ENCODE results near the gene SPATC1L. TPM values are rescaled to one million over a fixed set of nuclear protein-coding genes. Genes with fewer than 3 reads are reported as not detected.

Gene SPATC1L
- total and polyA plus RNA-seq, 2 of the 8 experiments (the other 6 are each of a cell fraction or from before 2014, with no cell fraction given) = 24.9 to 50.0 TPM

- CTCF ChIA-PET (ENCODE audit: partially characterized antibody) = no interaction called here
- H3K56ac ChIP-seq (replicated peaks; ENCODE audit: insufficient read length, low read depth, low read length) = no peak overlapping the region
These were observed 60.0 kb downstream of the SPATC1L start for GRCh38 chr21:46124083-46124925.

More at GRCh38 chr21:46124083-46124925, 60.0 kb downstream of the SPATC1L start:
- H3K23ac ChIP-seq (ENCODE audit: insufficient read length) = no peak overlapping the region
- H3K14ac ChIP-seq (ENCODE audit: insufficient read length) = no peak overlapping the region
- no peak overlapping the region for H2BK15ac ChIP-seq (ENCODE audit: low read length)
- H2BK120ac ChIP-seq (replicated peaks; ENCODE audit: low read depth, low read length) = no peak overlapping the region
- TF ChIP-seq JUN (IDR thresholded peaks at IDR 0.05; ENCODE audit: low read depth, low read length) = no peak
- no peak for TF ChIP-seq CEBPB (IDR thresholded peaks at IDR 0.05; ENCODE audit: low read depth, low read length)
- TF ChIP-seq HDAC6 (IDR thresholded peaks at IDR 0.05; ENCODE audit: low read depth, low read length) = no peak
- TF ChIP-seq RNF2 (IDR thresholded peaks at IDR 0.05; ENCODE audit: borderline replicate concordance, low read depth, low read length, missing control alignments, poor library complexity, severe bottlenecking) = no peak
- no peak for TF ChIP-seq TAF1 (IDR thresholded peaks at IDR 0.05; ENCODE audit: low read depth, low read length)
- no peak overlapping the region for H4K5ac ChIP-seq (ENCODE audit: insufficient read length, low read depth, low read length)
- no peak overlapping the region for H3K9ac ChIP-seq (replicated peaks in 1 of 4; ENCODE audit: extremely low read depth in 1 of 4, low read depth in 3 of 4, low read length in 3 of 4)
- H4K20me1 ChIP-seq (replicated peaks in 1 of 2; ENCODE audit: control insufficient read depth in 1 of 2, insufficient read depth in 2 of 2, low read length in 2 of 2) = peaks cover 0 to 16% of the 10 kb centered on the region in 2 experiments
- H3K4me1 ChIP-seq (replicated peaks in 1 of 4; ENCODE audit: control insufficient read depth in 3 of 4, insufficient read depth in 4 of 4, low read length in 3 of 4) = peaks cover 0 to 7% (median 0%) of the 10 kb centered on the region in 4 experiments; a peak in 2 of 7 replicates
- H2AK5ac ChIP-seq (ENCODE audit: low read depth, low read length) = no peak overlapping the region
- H4K91ac ChIP-seq (replicated peaks; ENCODE audit: insufficient read length, low read length) = no peak overlapping the region
- H3K79me1 ChIP-seq (ENCODE audit: low read depth, low read length) = no peaks in the 10 kb centered on the region
- peaks cover 2 to 23% (median 3%) of the 10 kb centered on the region in 4 experiments; a peak in 4 of 8 replicates for H3K36me3 ChIP-seq (ENCODE audit: control insufficient read depth in 2 of 4, insufficient read depth in 4 of 4, low read length in 3 of 4)
- H3K9me3 ChIP-seq (ENCODE audit: insufficient read depth in 2 of 2, low read depth in 1 of 2, low read length in 1 of 2) = no peaks in the 10 kb centered on the region
- no peak overlapping the region for H3K4ac ChIP-seq (replicated peaks; ENCODE audit: insufficient read length, low read depth, low read length)
- H2BK20ac ChIP-seq (ENCODE audit: low read length) = no peak overlapping the region
- no peak overlapping the region for H3K27ac ChIP-seq (ENCODE audit: low read depth, low read length)
- H4K8ac ChIP-seq (ENCODE audit: extremely low read depth, insufficient read depth, low read length) = no peak overlapping the region; the same call in 1 of the 2 replicates
- no peak overlapping the region for H2BK5ac ChIP-seq (ENCODE audit: low read depth, low read length)
- no peak overlapping the region for H3K4me3 ChIP-seq (ENCODE audit: extremely low read depth in 1 of 4, insufficient read depth in 2 of 4, low read depth in 3 of 4, low read length in 4 of 4)
- FAIRE-seq (no peak), DNase-seq (ENCODE audit: low read depth in 1 of 2, low spot score in 2 of 2) (no peak)
- no peak overlapping the region for H2AFZ ChIP-seq (ENCODE audit: low read length)
- no peaks in the 10 kb centered on the region for H3K27me3 ChIP-seq (replicated peaks in 1 of 4; ENCODE audit: control insufficient read depth in 3 of 4, extremely low read depth in 1 of 4, insufficient read depth in 3 of 4, low read length in 3 of 4)
- peaks cover 7% of the 10 kb centered on the region; the same call in 1 of the 2 replicates for H3K23me2 ChIP-seq (ENCODE audit: low read depth, low read length)
- no peak overlapping the region for H3K18ac ChIP-seq (ENCODE audit: extremely low read depth, low read length)
- H2BK12ac ChIP-seq (ENCODE audit: low read depth, low read length) = no peak overlapping the region
- H3K79me2 ChIP-seq (ENCODE audit: control insufficient read depth in 1 of 2, insufficient read depth in 2 of 2, low read length in 2 of 2) = no peaks in the 10 kb centered on the region
- POLR2A ChIA-PET (ENCODE audit: partially characterized antibody) = no interaction called here
- H3K4me2 ChIP-seq (ENCODE audit: insufficient read depth in 1 of 2, low read depth in 2 of 2, low read length in 2 of 2) = no peak overlapping the region
- 91% methylated on average over 12 of the region's 16 CpGs; no CpG with 5 or more reads in 1 of the 2 experiments for WGBS, 2 experiments (ENCODE audit: extremely low coverage in 1 of 2, insufficient coverage in 1 of 2, insufficient read length in 1 of 2, insufficient replicate concordance in 2 of 2, low coverage in 1 of 2, low lambda C conversion rate in 2 of 2, missing lambda C conversion rate in 1 of 2)
